Ovary (tissue), 9 donors: ENCODE results near the gene SIGLEC8. TPM values are rescaled to one million over a fixed set of nuclear protein-coding genes. Genes with fewer than 3 reads are reported as not detected.
"Not testable (repeated sequence)": the region's sequence is repeated elsewhere in the genome, so short reads cannot be mapped to it uniquely, and the experiment has no call there.

Source experiments
- DNase-seq, 5 donors: peaks; one replicate each; pipeline ENCODE4 v3.0.0-alpha.2; 2019 to 2020
- H3K27ac ChIP-seq, 2 donors: fragments of 200-600 bp; one replicate each; pipeline versions ENCODE4 v1.5.1 to v1.8.0; 2019 to 2022
- H3K27me3 ChIP-seq: fragments of 200-600 bp; one replicate; pipeline ENCODE4 v1.8.0; 2022
- H3K36me3 ChIP-seq: fragments of 200-600 bp; sonication (generic); one replicate; pipeline ENCODE4 v1.5.1; 2019
- H3K4me1 ChIP-seq: one replicate; pipeline ENCODE4 v1.8.1; 2013; ENCODE audit warnings: mild to moderate bottlenecking, moderate library complexity; ENCODE audit not compliant: insufficient read depth
- H3K4me3 ChIP-seq: fragments of 200-600 bp; sonication (generic); one replicate; pipeline ENCODE4 v1.5.1; 2017
- H3K9me3 ChIP-seq, 2 donors: fragments of 200-600 bp in 1 of 2; sonication (generic) in 1 of 2; one replicate each; pipeline versions ENCODE4 v1.5.1 to v1.8.1; 2013 to 2019; ENCODE audit warnings: mild to moderate bottlenecking in 1 of 2, moderate library complexity in 1 of 2
- EP300 ChIP-seq: sonication (generic); formaldehyde crosslinking; IDR thresholded peaks from one replicate; pipeline ENCODE4 v1.6.1; 2017; ENCODE audit warnings: antibody characterized with exemption
- POLR2A ChIP-seq: fragments of 450-650 bp; IDR thresholded peaks from one replicate; pipeline ENCODE4 v1.6.1; 2017; ENCODE audit warnings: antibody characterized with exemption, mild to moderate bottlenecking, moderate library complexity
- WGBS, 3 donors: extraction: QIAGEN DNeasy Blood & Tissue Kit in 1 of 3; methylation state at CpG; one replicate each; pipeline versions ENCODE4 v1.1.5 to v1.1.7; 2013 to 2017; 5-methylcytosine and 5-hydroxymethylcytosine counted together
- intact Hi-C, 4 donors: fragments of 100-400 bp; cut with DNase I; formaldehyde crosslinking; loops; one replicate each; pipeline versions ENCODE4 v1.11.0 to v1.15.1; 2022 to 2023
- polyA plus RNA-seq, 2 donors: library from polyadenylated mRNA; stranded (reverse); fragments of 200-250 nt in 1 of 2; fragments of 350-450 nt in 1 of 2; fragmentation: Illumina TruSeq in 1 of 2; extraction: RNeasy Lipid Tissue Mini Kit (QIAGEN cat#74804) in 1 of 2; gene quantifications; one replicate each; pipeline ENCODE4 v1.2.3, GENCODE V29; 2013 to 2014
- total RNA-seq, 7 donors: library from RNA; depleted of rRNA in 2 of 7; stranded (reverse); fragments of >200 nt in 2 of 7; fragmentation: NEBNext Ultra II Directional in 3 of 7; extraction: Animal tissue kit (Norgen Biotek cat#: 25700) in 3 of 7; gene quantifications; one replicate each; pipeline versions ENCODE4 v1.1.0 to v1.2.4, GENCODE V29; 2016 to 2023
- TF ChIP-seq, protein P1 (sequence below), 3 donors: fragments of 450-650 bp in 2 of 3; fragments of 200-600 bp in 1 of 3; IDR thresholded peaks; one replicate each; pipeline versions ENCODE4 v1.5.1 to v1.8.0; 2016 to 2022; ENCODE audit warnings: antibody characterized with exemption in 3 of 3, mild to moderate bottlenecking in 1 of 3
- donor health status: DM: no; HTN: no; CAD: no; lungs with moderate emphysema.
- donor health status: DM: no; HTN: no; CAD: no.
- donor health status: Bipolar disorder and iron deficiency.
- donor health status: DM: yes; HTN: yes; CAD: no.
- donor health status: DM: no; HTN: no; CAD: no.
- donor health status: DM: yes; HTN: yes; CAD: no.

Gene SIGLEC8
- total and polyA plus RNA-seq, 9 donors, result 0.05 to 1.6 (median 0.92) TPM; not detected in 2

GRCh38 chr19:51503896-51504295, 45.6 kb upstream of the SIGLEC8 start:
- intact Hi-C loops, result no loop called here
- no peaks in the 10 kb centered on the region for H3K27me3 ChIP-seq
- no peak overlapping the region for H3K4me3 ChIP-seq
- H3K27ac ChIP-seq, result no peak overlapping the region
- no peaks in the 10 kb centered on the region for H3K4me1 ChIP-seq
- TF ChIP-seq POLR2A (no peak), EP300 (no peak)
- TF ChIP-seq, protein P1, sequence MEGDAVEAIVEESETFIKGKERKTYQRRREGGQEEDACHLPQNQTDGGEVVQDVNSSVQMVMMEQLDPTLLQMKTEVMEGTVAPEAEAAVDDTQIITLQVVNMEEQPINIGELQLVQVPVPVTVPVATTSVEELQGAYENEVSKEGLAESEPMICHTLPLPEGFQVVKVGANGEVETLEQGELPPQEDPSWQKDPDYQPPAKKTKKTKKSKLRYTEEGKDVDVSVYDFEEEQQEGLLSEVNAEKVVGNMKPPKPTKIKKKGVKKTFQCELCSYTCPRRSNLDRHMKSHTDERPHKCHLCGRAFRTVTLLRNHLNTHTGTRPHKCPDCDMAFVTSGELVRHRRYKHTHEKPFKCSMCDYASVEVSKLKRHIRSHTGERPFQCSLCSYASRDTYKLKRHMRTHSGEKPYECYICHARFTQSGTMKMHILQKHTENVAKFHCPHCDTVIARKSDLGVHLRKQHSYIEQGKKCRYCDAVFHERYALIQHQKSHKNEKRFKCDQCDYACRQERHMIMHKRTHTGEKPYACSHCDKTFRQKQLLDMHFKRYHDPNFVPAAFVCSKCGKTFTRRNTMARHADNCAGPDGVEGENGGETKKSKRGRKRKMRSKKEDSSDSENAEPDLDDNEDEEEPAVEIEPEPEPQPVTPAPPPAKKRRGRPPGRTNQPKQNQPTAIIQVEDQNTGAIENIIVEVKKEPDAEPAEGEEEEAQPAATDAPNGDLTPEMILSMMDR (IDR thresholded peaks at IDR 0.05), result no peak
- no peak for DNase-seq
- peaks cover 0 to 3% of the 10 kb centered on the region in 2 donors for H3K9me3 ChIP-seq
- WGBS, 3 donors, result 45 to 64% (median 49%) methylated on average over 3 of the region's 3 CpGs
- H3K36me3 ChIP-seq, result no peaks in the 10 kb centered on the region

DNA sequence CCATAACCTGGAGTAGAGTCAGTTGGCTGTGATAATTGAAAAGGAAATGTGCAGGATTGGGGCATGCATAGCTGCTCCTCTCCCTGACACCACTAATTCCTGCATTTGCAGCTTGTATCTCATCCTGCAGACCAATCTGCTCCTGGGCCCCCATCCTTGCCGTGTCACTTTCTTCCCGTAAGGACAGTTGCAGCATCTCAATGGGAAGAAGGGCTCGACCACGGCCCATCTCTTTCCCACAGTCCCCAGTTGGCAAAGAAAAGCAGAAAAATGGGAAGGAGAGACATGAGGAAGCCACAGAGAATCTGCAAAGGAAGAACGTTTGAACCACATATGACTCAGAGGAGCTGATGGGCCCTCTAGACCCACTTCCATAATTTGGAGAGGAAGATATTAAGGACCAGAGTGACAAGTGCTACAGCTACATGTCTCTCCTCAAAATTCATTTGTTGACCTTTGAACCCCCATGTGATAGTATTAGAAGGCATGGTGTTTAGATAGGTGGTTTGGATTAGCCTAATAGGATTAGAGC, 45.1 kb upstream of the SIGLEC8 start:
- no peak for DNase-seq
- 72 to 78% (median 77%) methylated on average over 5 of the region's 5 CpGs for WGBS, 3 donors
- TF ChIP-seq POLR2A (no peak), EP300 (no peak)
- TF ChIP-seq, protein P1 (IDR thresholded peaks at IDR 0.05), result no peak
- intact Hi-C loops, result no loop called here
- Histone ChIP-seq H3K27me3 (no peaks in the 10 kb centered on the region), H3K36me3 (no peaks in the 10 kb centered on the region), H3K4me3 (no peak overlapping the region), H3K4me1 (no peaks in the 10 kb centered on the region), H3K27ac (no peak overlapping the region), H3K9me3 (peaks cover 0 to 3% of the 10 kb centered on the region in 2 donors)

DNA sequence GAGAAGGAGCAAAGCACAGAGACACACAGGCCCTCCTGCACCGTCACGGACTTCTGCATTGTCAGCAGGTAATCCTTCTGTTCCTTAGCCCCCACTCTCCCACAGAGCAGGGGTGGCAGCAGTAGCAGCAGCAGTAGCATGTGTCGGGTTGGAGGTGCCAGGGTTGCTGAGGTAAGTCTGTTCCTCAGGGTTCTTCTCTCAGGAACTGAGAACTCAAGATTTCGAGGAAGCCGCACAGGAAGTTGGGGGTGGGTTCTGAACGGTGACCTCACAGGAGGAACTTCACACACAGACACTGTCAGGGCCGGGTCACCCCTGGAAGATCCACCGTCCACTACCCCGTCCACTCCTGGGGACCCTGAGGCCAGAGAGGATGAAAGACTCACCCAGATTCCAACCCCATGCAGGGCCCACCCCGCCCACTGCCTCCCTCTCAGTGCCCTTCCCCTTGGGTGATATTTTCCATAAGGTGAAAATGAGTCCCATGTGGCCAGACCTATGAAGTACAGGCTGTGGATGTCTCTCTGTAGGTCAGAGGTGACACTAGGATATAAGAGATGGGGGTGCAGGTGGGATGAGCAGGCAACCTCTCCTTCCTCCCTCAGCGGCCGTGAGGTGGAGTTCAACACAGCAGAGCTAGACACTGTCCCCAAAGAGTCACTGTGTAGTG, 43.5 kb upstream of the SIGLEC8 start, which contains the start of gene SIGLEC12:
Gene SIGLEC12 (minus strand): TSS at position 207 of the 670 bp plus-strand sequence. CDS start 67 bp downstream, at position 140.
- Histone ChIP-seq H3K4me1 (no peaks in the 10 kb centered on the region), H3K27me3 (no peaks in the 10 kb centered on the region), H3K4me3 (no peak within 1 kb of the TSS), H3K27ac (no peak within 1 kb of the TSS), H3K9me3 (peaks cover 0 to 3% of the 10 kb centered on the region in 2 donors), H3K36me3 (no peaks in the 10 kb centered on the region)
- TF ChIP-seq POLR2A (no peak), EP300 (no peak)
- TF ChIP-seq, protein P1 (IDR thresholded peaks at IDR 0.05), result no peak
- no peak for DNase-seq
- intact Hi-C loops, result no loop called here
- 57 to 77% (median 70%) methylated on average over 12 of the region's 12 CpGs for WGBS, 3 donors

DNA sequence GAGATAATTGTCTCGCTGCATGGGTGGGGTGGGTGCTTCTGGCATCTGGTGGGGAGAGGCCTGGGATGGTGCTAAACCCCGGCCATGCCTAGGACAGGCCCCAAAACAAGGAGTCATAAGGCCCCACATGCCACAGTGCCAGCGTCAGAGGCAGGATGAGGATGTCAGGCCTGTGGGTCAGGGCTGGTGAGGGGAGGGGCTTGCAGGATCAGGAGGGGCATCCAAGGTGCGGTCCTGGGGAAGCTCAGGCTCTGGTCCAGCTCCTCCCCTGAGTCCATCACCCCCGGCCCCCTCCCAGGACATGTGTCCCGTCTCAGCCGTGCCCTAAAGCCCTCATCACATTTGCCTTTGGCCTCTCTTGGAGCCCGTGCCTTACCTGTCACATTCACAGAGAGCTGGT, 42.7 kb upstream of the SIGLEC8 start:
- H3K4me1 ChIP-seq, intact Hi-C loops, DNase-seq, H3K4me3 ChIP-seq, H3K27me3 ChIP-seq, H3K27ac ChIP-seq, H3K36me3 ChIP-seq, H3K9me3 ChIP-seq: not testable (repeated sequence)
- 49 to 77% (median 51%) methylated on average over 6 to 8 of the region's 8 CpGs for WGBS, 3 donors

GRCh38 chr19:51497666-51498065, 39.4 kb upstream of the SIGLEC8 start:
- no peaks in the 10 kb centered on the region for H3K36me3 ChIP-seq
- 33 to 43% (median 37%) methylated on average over 3 of the region's 3 CpGs for WGBS, 3 donors
- H3K9me3 ChIP-seq, result no peaks in the 10 kb centered on the region
- H3K4me1 ChIP-seq, result no peaks in the 10 kb centered on the region
- H3K4me3 ChIP-seq, result no peak overlapping the region
- intact Hi-C loops, result no loop called here
- no peak for TF ChIP-seq EP300
- TF ChIP-seq POLR2A, result no peak
- TF ChIP-seq, protein P1 (IDR thresholded peaks at IDR 0.05), result no peak
- H3K27me3 ChIP-seq, result no peaks in the 10 kb centered on the region
- no peak overlapping the region for H3K27ac ChIP-seq
- DNase-seq, result no peak
